Measurements from ENCODE around the gene INO80E.

GRCh38 chr16:30009990-30010843 lies 14.2 kb downstream of the INO80E start:
- no peak for TF ChIP-seq CTCF (IDR thresholded peaks at IDR 0.05)
- TF ChIP-seq EZH2 (IDR thresholded peaks at IDR 0.05; ENCODE audit: borderline replicate concordance, insufficient read depth, low read depth, low read length, poor library complexity, severe bottlenecking): no peak
